ENCODE results near the gene HBS1L.

DNA sequence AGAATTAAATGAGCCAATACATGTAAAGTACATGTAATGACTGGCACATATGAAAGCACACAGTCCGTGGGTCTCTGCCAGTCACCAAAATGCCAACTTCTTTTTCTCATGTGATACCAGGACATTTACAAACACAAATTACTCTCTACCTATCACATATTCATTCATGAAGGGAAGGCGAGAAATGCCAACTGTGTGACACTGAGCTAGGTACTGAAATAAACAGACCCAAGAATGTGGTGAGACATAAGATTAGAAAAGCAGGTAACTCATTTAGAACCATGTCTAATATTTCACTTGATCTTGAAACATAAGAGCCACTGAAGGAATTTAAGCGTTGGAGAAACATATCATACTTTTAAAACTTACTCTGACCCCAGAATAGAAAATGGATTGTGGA is 41.4 kb downstream of the HBS1L start:
- TF ChIP-seq, protein P1, sequence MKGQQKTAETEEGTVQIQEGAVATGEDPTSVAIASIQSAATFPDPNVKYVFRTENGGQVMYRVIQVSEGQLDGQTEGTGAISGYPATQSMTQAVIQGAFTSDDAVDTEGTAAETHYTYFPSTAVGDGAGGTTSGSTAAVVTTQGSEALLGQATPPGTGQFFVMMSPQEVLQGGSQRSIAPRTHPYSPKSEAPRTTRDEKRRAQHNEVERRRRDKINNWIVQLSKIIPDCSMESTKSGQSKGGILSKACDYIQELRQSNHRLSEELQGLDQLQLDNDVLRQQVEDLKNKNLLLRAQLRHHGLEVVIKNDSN (IDR thresholded peaks at IDR 0.05; ENCODE audit: borderline replicate concordance, extremely low read length, insufficient read depth, low read depth, low read length) = no peak
- TF ChIP-seq ATF2 (IDR thresholded peaks at IDR 0.05; ENCODE audit: low read length) = no peak
- TF ChIP-seq MYC (IDR thresholded peaks at IDR 0.05; ENCODE audit: insufficient read depth, insufficient read length, insufficient replicate concordance, low read length, severe bottlenecking) = no peak
- TF ChIP-seq CTCF (IDR thresholded peaks at IDR 0.05 in 2 of 3, conservative IDR thresholded peaks at IDR 0.05 in 1 of 3; ENCODE audit: control insufficient read depth in 2 of 3, extremely low read depth in 1 of 3, insufficient read depth in 1 of 3, low read depth in 3 of 3, low read length in 3 of 3) = no peak
- no peak for TF ChIP-seq POLR2A (IDR thresholded peaks at IDR 0.05; ENCODE audit: low read depth, low read length)
- no peak for TF ChIP-seq CREB1 (IDR thresholded peaks at IDR 0.05; ENCODE audit: low read depth)
- TF ChIP-seq BRCA1 (IDR thresholded peaks at IDR 0.05; ENCODE audit: low read depth, low read length) = no peak
- no peak for TF ChIP-seq BHLHE40 (IDR thresholded peaks at IDR 0.05; ENCODE audit: borderline replicate concordance in 1 of 2, low read depth in 2 of 2, low read length in 1 of 2)
- TF ChIP-seq, protein P2, sequence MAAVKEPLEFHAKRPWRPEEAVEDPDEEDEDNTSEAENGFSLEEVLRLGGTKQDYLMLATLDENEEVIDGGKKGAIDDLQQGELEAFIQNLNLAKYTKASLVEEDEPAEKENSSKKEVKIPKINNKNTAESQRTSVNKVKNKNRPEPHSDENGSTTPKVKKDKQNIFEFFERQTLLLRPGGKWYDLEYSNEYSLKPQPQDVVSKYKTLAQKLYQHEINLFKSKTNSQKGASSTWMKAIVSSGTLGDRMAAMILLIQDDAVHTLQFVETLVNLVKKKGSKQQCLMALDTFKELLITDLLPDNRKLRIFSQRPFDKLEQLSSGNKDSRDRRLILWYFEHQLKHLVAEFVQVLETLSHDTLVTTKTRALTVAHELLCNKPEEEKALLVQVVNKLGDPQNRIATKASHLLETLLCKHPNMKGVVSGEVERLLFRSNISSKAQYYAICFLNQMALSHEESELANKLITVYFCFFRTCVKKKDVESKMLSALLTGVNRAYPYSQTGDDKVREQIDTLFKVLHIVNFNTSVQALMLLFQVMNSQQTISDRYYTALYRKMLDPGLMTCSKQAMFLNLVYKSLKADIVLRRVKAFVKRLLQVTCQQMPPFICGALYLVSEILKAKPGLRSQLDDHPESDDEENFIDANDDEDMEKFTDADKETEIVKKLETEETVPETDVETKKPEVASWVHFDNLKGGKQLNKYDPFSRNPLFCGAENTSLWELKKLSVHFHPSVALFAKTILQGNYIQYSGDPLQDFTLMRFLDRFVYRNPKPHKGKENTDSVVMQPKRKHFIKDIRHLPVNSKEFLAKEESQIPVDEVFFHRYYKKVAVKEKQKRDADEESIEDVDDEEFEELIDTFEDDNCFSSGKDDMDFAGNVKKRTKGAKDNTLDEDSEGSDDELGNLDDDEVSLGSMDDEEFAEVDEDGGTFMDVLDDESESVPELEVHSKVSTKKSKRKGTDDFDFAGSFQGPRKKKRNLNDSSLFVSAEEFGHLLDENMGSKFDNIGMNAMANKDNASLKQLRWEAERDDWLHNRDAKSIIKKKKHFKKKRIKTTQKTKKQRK (IDR thresholded peaks at IDR 0.05; ENCODE audit: low read depth, low read length) = no peak
- no peak for TF ChIP-seq RBBP5 (conservative IDR thresholded peaks at IDR 0.05)
- TF ChIP-seq SIX5 (IDR thresholded peaks at IDR 0.05; ENCODE audit: low read depth, low read length, severe bottlenecking) = no peak
- no peak for TF ChIP-seq CBX3 (IDR thresholded peaks at IDR 0.05; ENCODE audit: borderline replicate concordance, low read depth)
- TF ChIP-seq MXI1 (IDR thresholded peaks at IDR 0.05; ENCODE audit: low read depth, low read length) = no peak
- TF ChIP-seq EZH2 (IDR thresholded peaks at IDR 0.05; ENCODE audit: borderline replicate concordance, control insufficient read depth, low read depth, low read length) = no peak

All from GM12878 (cell line).